A549 (cell line): Measurements from ENCODE around the gene ARHGEF28. TPM values are rescaled to one million over a fixed set of nuclear protein-coding genes. Genes with fewer than 3 reads are reported as not detected.

Source experiments
- ATAC-seq, 2 experiments: fragments of 200-7000 bp in 1 of 2; fragments of >200 bp in 1 of 2; cut with Nextera tagmentation in 1 of 2; cut with Tn5 transposase in 1 of 2; 3 replicates each; pipeline versions ENCODE4 v1.8.0 to v1.9.1; 2018 to 2020; ENCODE audit warnings: mild to moderate bottlenecking in 1 of 2, moderate library complexity in 1 of 2
- CTCF ChIA-PET: fragments of 300-600 bp; sonication (Branson Sonifier 250); formaldehyde crosslinking; extraction: SDS; loops from one replicate; lab custom pipeline; 2021; ENCODE audit warnings: antibody characterized with exemption, inconsistent platforms; lab: Yijun Ruan, JAX
- POLR2A ChIA-PET: fragments of 350-600 bp; formaldehyde crosslinking; extraction: SDS; loops from one replicate; lab custom pipeline; 2021; ENCODE audit warnings: antibody characterized with exemption, inconsistent platforms; lab: Yijun Ruan, JAX
- DNase-seq, 2 experiments: peaks; one replicate each; pipeline versions ENCODE4 v3.0.0 to v3.0.0-alpha.2; 2011 to 2016; ENCODE audit warnings: low read depth in 1 of 2, low spot score in 1 of 2
- FAIRE-seq: peaks from 2 replicates; lab custom pipeline; 2011; peaks lifted over from hg19 to GRCh38; lab: Jason Lieb, UNC
- H3K27ac ChIP-seq, 2 experiments: fragments of >200 bp; sonication (Bioruptor Twin); formaldehyde crosslinking; 3 replicates each; pipeline ENCODE4 v1.5.1; 2016 to 2017
- H3K4me1 ChIP-seq: fragments of >200 bp; sonication (Bioruptor Twin); formaldehyde crosslinking; 3 replicates; pipeline ENCODE4 v1.6.1; 2016
- H3K4me2 ChIP-seq: fragments of >200 bp; sonication (Bioruptor Twin); formaldehyde crosslinking; 3 replicates; pipeline ENCODE4 v1.6.1; 2016
- H3K4me3 ChIP-seq: fragments of >200 bp; sonication (Bioruptor Twin); formaldehyde crosslinking; 3 replicates; pipeline ENCODE4 v1.5.1; 2016
- H3K9me3 ChIP-seq: fragments of >200 bp; sonication (Bioruptor Twin); formaldehyde crosslinking; 3 replicates; pipeline ENCODE4 v1.6.1; 2016
- BHLHE40 ChIP-seq: IDR thresholded peaks from 2 replicates; pipeline ENCODE4 v1.6.1; 2012; ENCODE audit warnings: low read depth, low read length, inconsistent platforms
- CBX2 ChIP-seq: fragments of 200-600 bp; sonication (generic); IDR thresholded peaks from 2 replicates; pipeline ENCODE4 v1.6.1; 2016; ENCODE audit warnings: low read depth, mild to moderate bottlenecking, borderline replicate concordance
- E2F6 ChIP-seq: IDR thresholded peaks from 2 replicates; pipeline ENCODE4 v1.6.1; 2012; ENCODE audit warnings: low read depth, borderline replicate concordance
- EHF ChIP-seq: fragments of 250-450 bp; sonication (Bioruptor Pico); IDR thresholded peaks from 2 replicates; pipeline ENCODE4 v1.5.0; 2020; ENCODE audit warnings: mild to moderate bottlenecking
- FOXS1 ChIP-seq: fragments of 250-450 bp; sonication (Bioruptor Pico); IDR thresholded peaks from 2 replicates; pipeline ENCODE4 v1.5.0; 2020; ENCODE audit warnings: mild to moderate bottlenecking, moderate library complexity
- GATA3 ChIP-seq: IDR thresholded peaks from 2 replicates; pipeline ENCODE4 v1.6.1; 2012; ENCODE audit warnings: borderline replicate concordance
- HEYL ChIP-seq: fragments of 250-450 bp; sonication (Bioruptor Pico); IDR thresholded peaks from 2 replicates; pipeline ENCODE4 v1.8.0; 2021; ENCODE audit warnings: mild to moderate bottlenecking, moderate library complexity
- HOXB13 ChIP-seq: fragments of 250-450 bp; sonication (Bioruptor Pico); IDR thresholded peaks from 2 replicates; pipeline ENCODE4 v1.5.0; 2020; ENCODE audit warnings: low read depth, mild to moderate bottlenecking, moderate library complexity
- HOXB5 ChIP-seq: fragments of 250-450 bp; sonication (Bioruptor Pico); IDR thresholded peaks from 2 replicates; pipeline ENCODE4 v1.5.0; 2020; ENCODE audit warnings: mild to moderate bottlenecking, moderate library complexity
- JUN ChIP-seq, 2 experiments: fragments of >200 bp; sonication (Bioruptor Twin); formaldehyde crosslinking; IDR thresholded peaks; 2 replicates in 1 of 2; 3 replicates in 1 of 2; pipeline ENCODE4 v1.6.1; 2016 to 2017
- KDM5A ChIP-seq: fragments of 200-600 bp; sonication (generic); IDR thresholded peaks from 2 replicates; pipeline ENCODE4 v1.6.1; 2016; ENCODE audit warnings: antibody characterized with exemption, mild to moderate bottlenecking
- MAFK ChIP-seq: fragments of 450-650 bp; IDR thresholded peaks from 2 replicates; pipeline ENCODE4 v1.6.1; 2014; ENCODE audit not compliant: partially characterized antibody
- MAZ ChIP-seq: fragments of 150-350 bp; IDR thresholded peaks from 2 replicates; pipeline ENCODE4 v1.6.1; 2014; ENCODE audit warnings: antibody characterized with exemption, low read depth, low read length, borderline replicate concordance
- MYC ChIP-seq: IDR thresholded peaks from 2 replicates; pipeline ENCODE4 v1.6.1; 2012; ENCODE audit warnings: mild to moderate bottlenecking, inconsistent platforms, low read length, improper control_type of control experiment, borderline replicate concordance
- POLR2A ChIP-seq: IDR thresholded peaks from 2 replicates; pipeline ENCODE4 v1.6.1; 2012; ENCODE audit warnings: mild to moderate bottlenecking, low read length
- RAD21 ChIP-seq, 2 experiments: fragments of >200 bp in 1 of 2; sonication (Bioruptor Twin) in 1 of 2; formaldehyde crosslinking in 1 of 2; IDR thresholded peaks in 1 of 2; conservative IDR thresholded peaks in 1 of 2; 2 replicates in 1 of 2; 3 replicates in 1 of 2; pipeline ENCODE4 v1.6.1; 2012 to 2018; ENCODE audit warnings: inconsistent platforms in 1 of 2
- TFCP2L1 ChIP-seq: fragments of 250-450 bp; sonication (Bioruptor Pico); IDR thresholded peaks from 2 replicates; pipeline ENCODE4 v1.5.0; 2021; ENCODE audit warnings: mild to moderate bottlenecking
- ZFP36 ChIP-seq: fragments of 450-650 bp; IDR thresholded peaks from 2 replicates; pipeline ENCODE4 v1.6.1; 2014; ENCODE audit warnings: borderline replicate concordance; ENCODE audit not compliant: partially characterized antibody
- WGBS: methylation state at CpG from one replicate; pipeline ENCODE4 v1.1.6; 2017; ENCODE audit errors: missing lambda C conversion rate; 5-methylcytosine and 5-hydroxymethylcytosine counted together
- polyA plus RNA-seq, 4 experiments: library from polyadenylated mRNA; depleted of rRNA in 3 of 4; stranded (reverse); fragments of >200 nt; fragmentation: RNase III in 1 of 4; extraction: RNeasy Plus Mini Kit Qiagen cat#74134 plus additional on column Dnase treatment in 1 of 4; gene quantifications; 2 replicates in 3 of 4; 3 replicates in 1 of 4; pipeline ENCODE4 v1.2.3, GENCODE V29; 2011 to 2017
- TF ChIP-seq, protein P1 (sequence below): fragments of 250-450 bp; sonication (Bioruptor Pico); IDR thresholded peaks from 2 replicates; pipeline ENCODE4 v1.5.0; 2020; ENCODE audit warnings: low read depth, mild to moderate bottlenecking, moderate library complexity
- TF ChIP-seq, protein P2 (sequence below): fragments of 250-450 bp; sonication (Bioruptor Pico); IDR thresholded peaks from 2 replicates; pipeline ENCODE4 v1.5.0; 2021; ENCODE audit warnings: mild to moderate bottlenecking, moderate library complexity, borderline replicate concordance
- TF ChIP-seq, protein P3 (sequence below): fragments of >200 bp; sonication (Bioruptor Twin); formaldehyde crosslinking; IDR thresholded peaks from 3 replicates; pipeline ENCODE4 v1.5.1; 2016

ARHGEF28 gene
- polyA plus RNA-seq, 2 of the 4 experiments (the other 2 are of a cell fraction) = 17.0 to 22.3 TPM

DNA sequence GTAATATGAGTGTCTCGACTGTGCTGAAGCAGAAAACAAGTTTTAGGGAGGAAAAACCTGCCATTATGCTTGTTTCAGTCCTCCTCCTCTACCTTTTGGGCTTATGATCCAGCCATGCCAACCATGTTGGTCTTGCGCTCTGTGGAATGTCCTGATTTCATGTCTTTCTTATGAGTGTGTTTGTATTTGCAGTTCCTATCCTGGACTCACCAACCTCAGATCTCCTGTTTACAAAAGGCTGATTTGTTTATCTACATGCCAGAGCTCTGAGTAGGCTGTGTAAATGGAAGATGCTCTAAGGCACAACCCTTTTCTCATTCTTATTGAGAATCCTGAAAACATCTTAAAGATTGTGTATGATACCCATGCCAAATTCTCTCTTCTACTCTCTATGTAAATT lies 138.6 kb downstream of the ARHGEF28 start (continued):
- TF ChIP-seq, protein P1, sequence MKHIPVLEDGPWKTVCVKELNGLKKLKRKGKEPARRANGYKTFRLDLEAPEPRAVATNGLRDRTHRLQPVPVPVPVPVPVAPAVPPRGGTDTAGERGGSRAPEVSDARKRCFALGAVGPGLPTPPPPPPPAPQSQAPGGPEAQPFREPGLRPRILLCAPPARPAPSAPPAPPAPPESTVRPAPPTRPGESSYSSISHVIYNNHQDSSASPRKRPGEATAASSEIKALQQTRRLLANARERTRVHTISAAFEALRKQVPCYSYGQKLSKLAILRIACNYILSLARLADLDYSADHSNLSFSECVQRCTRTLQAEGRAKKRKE (CRISPR knock-in tag) = no peak; the same call in 1 of the 2 replicates
- no peak for TF ChIP-seq CBX2
- TF ChIP-seq TFCP2L1 (CRISPR knock-in tag) = no peak
- no peak for TF ChIP-seq MAFK
- TF ChIP-seq, protein P2, sequence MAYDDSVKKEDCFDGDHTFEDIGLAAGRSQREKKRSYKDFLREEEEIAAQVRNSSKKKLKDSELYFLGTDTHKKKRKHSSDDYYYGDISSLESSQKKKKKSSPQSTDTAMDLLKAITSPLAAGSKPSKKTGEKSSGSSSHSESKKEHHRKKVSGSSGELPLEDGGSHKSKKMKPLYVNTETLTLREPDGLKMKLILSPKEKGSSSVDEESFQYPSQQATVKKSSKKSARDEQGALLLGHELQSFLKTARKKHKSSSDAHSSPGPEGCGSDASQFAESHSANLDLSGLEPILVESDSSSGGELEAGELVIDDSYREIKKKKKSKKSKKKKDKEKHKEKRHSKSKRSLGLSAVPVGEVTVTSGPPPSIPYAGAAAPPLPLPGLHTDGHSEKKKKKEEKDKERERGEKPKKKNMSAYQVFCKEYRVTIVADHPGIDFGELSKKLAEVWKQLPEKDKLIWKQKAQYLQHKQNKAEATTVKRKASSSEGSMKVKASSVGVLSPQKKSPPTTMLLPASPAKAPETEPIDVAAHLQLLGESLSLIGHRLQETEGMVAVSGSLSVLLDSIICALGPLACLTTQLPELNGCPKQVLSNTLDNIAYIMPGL (CRISPR knock-in tag) = no peak
- TF ChIP-seq ZFP36 = no peak
- TF ChIP-seq MAZ = no peak
- TF ChIP-seq, all 56 proteins: peak for 14

DNA sequence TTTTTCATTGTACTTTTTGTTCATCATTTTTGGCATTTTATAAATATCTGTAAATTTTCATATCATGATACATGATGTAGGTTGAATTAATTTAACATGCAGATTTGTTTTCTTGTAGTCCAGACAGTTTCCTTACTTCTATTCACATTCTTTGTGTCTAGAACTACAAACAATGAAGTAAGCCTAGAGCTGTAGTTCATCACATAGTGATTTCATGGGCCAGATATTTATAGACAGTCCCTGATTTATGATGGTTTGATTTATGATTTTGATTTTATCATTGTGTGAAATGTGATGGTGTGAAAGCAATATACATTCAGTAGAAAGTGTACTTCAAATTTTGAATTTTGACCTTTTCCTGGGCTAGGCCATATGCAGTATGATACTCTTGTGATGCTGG lies 139.0 kb downstream of the ARHGEF28 start:
- Histone ChIP-seq H3K4me2 (peak overlapping the region; percentile 71), H3K4me1 (peaks cover 48% of the 10 kb centered on the region), H3K4me3 (no peak overlapping the region; the same call in 2 of the 3 replicates), H3K9me3 (peaks cover 31% of the 10 kb centered on the region), H3K27ac (peak overlapping the region; percentile 78 to 89)
- no peak for TF ChIP-seq HEYL (CRISPR knock-in tag)
- TF ChIP-seq JUN (IDR thresholded peaks at IDR 0.05) = peak in 1 of 2 experiments; percentile 14; a peak in 1 of 5 replicates
- TF ChIP-seq HOXB5 (CRISPR knock-in tag) = 0 out of 2 replicates have a peak, but pooled peaks have one; percentile 40
- TF ChIP-seq KDM5A = no peak
- no peak for TF ChIP-seq ZFP36
- TF ChIP-seq RAD21 (conservative IDR thresholded peaks at IDR 0.05 in 1 of 2, IDR thresholded peaks at IDR 0.05 in 1 of 2) = 0 out of 5 replicates have a peak, but pooled peaks of 1 of the 2 experiments have one; percentile 10
- TF ChIP-seq FOXS1 (CRISPR knock-in tag) = no peak
- TF ChIP-seq MYC = no peak
- TF ChIP-seq GATA3 = peak; percentile 1
- TF ChIP-seq, protein P3, sequence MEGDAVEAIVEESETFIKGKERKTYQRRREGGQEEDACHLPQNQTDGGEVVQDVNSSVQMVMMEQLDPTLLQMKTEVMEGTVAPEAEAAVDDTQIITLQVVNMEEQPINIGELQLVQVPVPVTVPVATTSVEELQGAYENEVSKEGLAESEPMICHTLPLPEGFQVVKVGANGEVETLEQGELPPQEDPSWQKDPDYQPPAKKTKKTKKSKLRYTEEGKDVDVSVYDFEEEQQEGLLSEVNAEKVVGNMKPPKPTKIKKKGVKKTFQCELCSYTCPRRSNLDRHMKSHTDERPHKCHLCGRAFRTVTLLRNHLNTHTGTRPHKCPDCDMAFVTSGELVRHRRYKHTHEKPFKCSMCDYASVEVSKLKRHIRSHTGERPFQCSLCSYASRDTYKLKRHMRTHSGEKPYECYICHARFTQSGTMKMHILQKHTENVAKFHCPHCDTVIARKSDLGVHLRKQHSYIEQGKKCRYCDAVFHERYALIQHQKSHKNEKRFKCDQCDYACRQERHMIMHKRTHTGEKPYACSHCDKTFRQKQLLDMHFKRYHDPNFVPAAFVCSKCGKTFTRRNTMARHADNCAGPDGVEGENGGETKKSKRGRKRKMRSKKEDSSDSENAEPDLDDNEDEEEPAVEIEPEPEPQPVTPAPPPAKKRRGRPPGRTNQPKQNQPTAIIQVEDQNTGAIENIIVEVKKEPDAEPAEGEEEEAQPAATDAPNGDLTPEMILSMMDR = no peak
- no peak for TF ChIP-seq HOXB13
- no peak for TF ChIP-seq E2F6
- CTCF ChIA-PET = interaction anchor here (1.8 to 6.8 kb wide), 3 partner anchors 14 to 174 kb away, joined by 5 to 30 read pairs (median 12); no protein-coding TSS in a partner anchor
- POLR2A ChIA-PET = interaction anchor here (0.5 kb wide), 1 partner anchor 185 kb away, joined by 3 read pairs; no protein-coding TSS in a partner anchor
- ATAC-seq (peak; percentile 58 to 70; a peak in 4 of 6 replicates), FAIRE-seq (peak; percentile 56), DNase-seq (peak in 1 of 2 experiments; percentile 54)

GRCh38 chr5:73766902-73767301 lies 140.9 kb downstream of the ARHGEF28 start:
- no peak for FAIRE-seq
- ChIA-PET CTCF (interaction anchor here (1.2 kb wide), 1 partner anchor 176 kb away, joined by 3 read pairs; no protein-coding TSS in a partner anchor), POLR2A (no interaction called here)
- peaks cover 55% of the 10 kb centered on the region for H3K4me1 ChIP-seq
- no peak overlapping the region for H3K4me2 ChIP-seq
- H3K27ac ChIP-seq = peak overlapping the region; percentile 38 to 89; a peak in 2 of 6 replicates
- no peak for TF ChIP-seq POLR2A
- no peak for TF ChIP-seq EHF (CRISPR knock-in tag)
- no peak for TF ChIP-seq BHLHE40
- H3K9me3 ChIP-seq = peaks cover 31% of the 10 kb centered on the region
- no peak overlapping the region for H3K4me3 ChIP-seq
- DNase-seq = no peak
- ATAC-seq = no peak
- 96% methylated on average over 2 of the region's 2 CpGs for WGBS
